ENCODE results near the gene RIC8B.

RIC8B gene

DNA sequence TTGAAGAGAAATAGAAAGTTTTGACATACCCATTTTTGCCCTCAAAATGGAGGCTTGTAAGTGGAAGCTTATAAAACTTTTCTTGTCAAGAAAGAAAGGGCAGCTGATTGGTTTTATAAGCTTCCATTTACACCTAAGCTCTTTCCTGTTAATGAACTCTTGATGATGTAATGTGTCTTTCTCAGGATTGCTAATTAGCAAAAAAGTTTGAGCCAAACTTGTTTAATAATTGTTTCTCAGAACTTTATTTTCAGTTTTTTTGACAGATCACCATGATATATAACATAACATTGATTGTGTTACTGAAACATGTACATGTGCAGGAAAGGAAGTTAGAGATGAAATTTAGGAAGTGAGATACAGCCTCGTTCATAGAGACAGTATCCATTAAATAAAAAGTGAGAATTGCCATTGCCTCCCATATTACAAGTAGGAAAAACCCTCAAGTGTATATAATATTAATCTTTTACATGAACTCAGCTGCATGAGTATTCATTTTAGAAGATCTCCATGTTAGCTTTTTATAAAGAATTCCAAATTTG is 26.8 kb downstream of the RIC8B start:
- DNase-seq (ENCODE audit: low read depth in 2 of 2), result no peak

DNA sequence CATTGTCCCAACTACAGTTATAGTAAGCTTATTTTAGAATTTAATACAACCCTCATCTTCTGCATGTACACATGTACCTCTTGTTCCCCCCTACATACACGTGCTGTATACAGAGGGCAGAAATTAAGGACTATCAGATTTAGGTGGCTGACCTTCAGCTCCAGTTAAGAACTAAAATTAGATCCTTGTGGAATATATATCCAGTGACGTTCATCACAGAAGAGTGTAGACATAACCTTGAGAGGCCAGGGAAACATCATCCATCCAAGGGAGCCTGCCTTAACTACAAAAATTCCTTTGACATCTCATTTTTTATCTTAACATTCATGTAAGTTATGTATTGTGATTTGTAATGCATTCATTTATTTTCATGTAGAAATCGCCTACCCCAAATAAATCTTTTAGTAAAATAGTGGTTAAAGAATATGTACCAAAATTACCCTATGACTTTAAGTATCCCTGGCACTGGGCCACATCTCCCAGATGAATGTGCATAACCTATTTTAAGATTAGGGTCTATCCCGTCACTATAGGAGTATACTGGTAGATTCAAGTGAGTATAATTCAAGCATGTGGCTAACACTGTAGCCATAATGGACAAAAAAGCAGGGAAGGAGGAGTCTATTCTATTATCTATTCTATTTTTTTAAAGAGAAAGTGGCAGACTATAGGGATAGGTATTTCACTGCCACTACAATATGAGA is 27.5 kb downstream of the RIC8B start:
- no peak for DNase-seq (ENCODE audit: low read depth in 2 of 2)

DNA sequence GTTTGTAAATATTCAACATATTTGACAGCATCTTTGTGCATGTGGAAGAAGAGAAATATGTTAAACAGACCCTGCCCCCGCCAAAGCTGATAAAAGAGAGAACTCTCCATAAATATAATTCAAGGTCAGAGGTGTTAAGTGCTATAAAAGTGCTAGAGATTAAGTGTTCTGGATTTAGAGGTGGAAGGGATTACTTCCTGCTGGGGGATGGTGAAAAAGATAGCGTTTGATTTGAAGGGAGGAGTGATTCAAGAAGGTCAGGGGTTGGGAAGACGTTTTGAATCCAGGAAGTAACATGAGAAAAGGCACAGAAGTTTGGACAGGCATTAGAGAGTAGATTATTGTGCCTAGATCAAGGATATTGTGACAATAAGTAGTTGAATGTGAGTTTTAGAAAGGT is 30.2 kb downstream of the RIC8B start:
- DNase-seq (ENCODE audit: low read depth in 2 of 2), result no peak

DNA sequence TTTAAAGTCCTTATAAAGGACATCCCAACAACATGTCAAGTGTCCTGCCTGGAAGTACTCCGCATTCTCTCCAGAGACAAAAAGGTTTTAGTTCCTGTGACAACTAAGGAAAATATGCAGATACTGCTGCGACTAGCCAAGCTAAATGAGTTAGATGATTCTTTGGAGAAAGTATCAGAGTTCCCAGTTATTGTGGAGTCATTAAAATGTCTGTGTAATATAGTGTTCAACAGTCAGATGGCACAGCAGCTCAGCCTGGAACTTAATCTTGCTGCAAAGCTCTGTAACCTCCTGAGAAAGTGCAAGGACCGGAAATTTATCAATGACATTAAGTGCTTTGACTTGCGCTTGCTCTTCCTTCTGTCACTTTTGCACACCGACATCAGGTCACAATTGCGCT is 40.2 kb downstream of the RIC8B start:
- DNase-seq (ENCODE audit: low read depth in 2 of 2), result no peak

DNA sequence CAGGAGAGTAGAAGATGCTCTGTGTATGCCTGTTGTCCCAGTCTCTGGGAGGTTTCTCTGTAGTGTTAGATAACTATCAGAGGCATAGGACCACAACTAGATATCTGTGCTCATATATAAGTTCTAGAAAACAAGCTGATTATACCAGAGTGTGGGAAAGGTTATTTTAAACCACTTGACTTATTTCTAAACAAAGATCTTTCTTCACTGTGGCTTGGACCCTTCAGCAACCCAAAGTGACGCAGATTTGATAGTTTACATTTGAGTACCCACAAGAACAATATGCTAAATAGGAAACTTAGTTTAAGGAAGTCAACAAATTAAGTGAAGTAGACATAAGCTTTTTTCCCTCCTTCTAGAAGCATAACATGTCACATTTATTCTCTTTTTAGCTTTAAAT is 41.3 kb downstream of the RIC8B start:
- DNase-seq (ENCODE audit: low read depth in 2 of 2), result no peak

DNA sequence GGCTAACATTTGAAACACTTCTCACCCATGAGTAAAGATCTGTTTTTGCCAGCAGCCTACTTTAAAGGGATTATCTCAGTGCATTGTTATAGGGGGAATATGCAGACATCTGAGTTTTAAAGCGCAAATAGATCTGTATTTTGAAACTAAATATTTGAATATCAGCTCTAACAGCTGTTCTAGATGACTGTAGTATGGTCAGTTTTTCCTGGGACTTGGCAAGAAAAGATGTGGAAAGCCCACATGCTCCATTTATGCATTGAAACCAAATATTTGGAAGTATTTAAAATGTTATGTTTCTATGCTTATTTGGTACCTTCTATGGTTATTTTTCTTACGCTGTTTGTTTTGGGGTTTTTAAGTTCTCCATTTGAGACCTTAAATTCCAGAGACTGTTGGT is 41.7 kb downstream of the RIC8B start:
- DNase-seq (ENCODE audit: low read depth in 2 of 2), result no peak

DNA sequence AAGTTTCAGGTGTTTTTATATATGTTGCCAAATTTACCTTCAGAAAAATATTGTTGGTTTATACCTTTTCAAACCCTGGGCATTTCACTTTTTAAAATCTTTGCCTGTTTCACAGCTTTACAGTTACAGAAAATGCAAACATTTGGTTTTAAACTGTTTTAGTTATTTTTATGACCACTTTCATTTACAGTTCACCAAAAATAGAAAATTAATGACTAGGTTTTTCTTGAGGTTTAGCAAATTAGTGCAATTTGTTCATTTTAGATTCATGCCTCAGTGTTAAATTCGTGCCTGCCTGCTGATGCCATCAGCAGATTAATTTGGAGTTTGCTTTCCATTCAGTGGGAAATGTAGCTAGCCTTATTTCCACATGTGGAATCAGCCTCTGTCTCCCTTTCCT is 45.5 kb downstream of the RIC8B start:
- no peak for DNase-seq (ENCODE audit: low read depth in 2 of 2)

DNA sequence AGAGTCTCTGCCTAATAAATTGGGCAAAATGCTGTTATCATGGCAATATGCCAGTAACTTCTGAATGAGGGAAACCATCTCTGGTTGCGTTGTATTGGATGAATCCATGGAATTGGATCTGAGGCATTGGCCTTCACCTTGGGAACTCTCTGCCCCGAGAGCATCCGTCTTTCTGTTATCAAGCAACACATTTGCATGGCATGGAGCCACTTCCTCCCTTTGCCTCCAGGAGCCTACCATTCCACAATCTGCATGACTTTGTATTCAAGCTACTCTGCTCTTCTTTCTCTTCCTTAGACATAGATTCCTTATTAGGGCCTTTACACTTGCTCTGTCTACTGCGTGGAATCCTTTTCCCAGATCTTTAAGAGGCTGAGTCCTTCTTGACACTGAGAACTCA is 57.2 kb downstream of the RIC8B start:
- no peak for DNase-seq (ENCODE audit: low read depth in 2 of 2)

DNA sequence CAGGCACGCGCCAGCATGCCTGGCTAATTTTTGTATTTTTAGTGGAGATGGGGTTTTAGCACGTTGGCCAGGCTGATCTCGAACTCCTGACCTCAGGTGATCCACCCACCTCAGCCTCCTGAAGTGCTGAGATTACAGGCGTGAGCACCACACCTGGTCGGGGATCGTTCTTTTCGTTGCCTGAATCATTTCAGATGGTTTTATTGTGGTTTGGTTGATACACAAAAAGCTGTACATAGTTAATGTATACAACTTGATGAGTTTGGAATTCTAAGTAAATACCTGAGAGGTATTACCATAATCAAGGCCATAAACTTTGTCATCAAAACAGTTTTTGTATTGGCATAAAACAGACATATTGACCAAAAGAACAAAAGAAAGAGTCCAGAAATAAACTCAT is 63.3 kb downstream of the RIC8B start:
- DNase-seq (ENCODE audit: low read depth in 2 of 2), result no peak

DNA sequence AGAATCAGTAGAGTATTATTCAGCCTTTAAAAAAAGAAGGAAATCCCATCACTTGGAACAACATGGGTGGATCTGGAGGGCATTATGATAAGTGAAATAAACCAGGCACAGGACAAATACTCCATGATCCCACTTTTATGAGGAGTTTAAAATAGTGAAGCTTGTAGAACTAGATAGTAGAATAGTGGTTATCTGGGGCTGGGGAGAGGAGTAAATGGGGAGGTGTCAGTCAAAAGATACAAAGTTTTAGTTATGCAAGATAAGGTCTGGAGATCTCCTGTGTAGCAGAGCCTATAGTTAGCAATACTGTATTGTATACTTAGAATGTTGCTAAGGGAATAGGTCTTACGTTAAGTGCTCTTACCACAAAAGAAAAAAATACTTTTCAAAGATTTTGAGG is 64.9 kb downstream of the RIC8B start:
- no peak for DNase-seq (ENCODE audit: low read depth in 2 of 2)

DNA sequence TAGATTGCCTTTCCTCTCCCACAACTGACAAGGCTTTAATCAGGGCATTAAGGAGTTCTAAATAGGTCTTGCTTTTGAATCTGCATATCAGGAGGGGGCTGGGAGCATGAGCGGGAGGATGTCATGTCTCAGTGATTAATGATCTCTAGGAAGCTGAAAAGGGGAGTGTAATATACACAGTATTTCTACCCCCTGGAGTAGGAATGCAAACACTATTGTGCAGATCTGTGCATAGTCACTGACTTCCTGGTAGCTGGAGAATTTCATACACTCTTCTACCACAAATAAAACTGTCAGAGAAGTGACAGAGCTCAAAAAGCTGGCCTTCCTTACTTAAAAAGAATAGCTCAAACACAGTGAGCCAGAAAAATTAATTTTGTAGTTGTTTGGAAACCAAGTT is 65.8 kb downstream of the RIC8B start:
- DNase-seq (ENCODE audit: low read depth in 2 of 2), result no peak

DNA sequence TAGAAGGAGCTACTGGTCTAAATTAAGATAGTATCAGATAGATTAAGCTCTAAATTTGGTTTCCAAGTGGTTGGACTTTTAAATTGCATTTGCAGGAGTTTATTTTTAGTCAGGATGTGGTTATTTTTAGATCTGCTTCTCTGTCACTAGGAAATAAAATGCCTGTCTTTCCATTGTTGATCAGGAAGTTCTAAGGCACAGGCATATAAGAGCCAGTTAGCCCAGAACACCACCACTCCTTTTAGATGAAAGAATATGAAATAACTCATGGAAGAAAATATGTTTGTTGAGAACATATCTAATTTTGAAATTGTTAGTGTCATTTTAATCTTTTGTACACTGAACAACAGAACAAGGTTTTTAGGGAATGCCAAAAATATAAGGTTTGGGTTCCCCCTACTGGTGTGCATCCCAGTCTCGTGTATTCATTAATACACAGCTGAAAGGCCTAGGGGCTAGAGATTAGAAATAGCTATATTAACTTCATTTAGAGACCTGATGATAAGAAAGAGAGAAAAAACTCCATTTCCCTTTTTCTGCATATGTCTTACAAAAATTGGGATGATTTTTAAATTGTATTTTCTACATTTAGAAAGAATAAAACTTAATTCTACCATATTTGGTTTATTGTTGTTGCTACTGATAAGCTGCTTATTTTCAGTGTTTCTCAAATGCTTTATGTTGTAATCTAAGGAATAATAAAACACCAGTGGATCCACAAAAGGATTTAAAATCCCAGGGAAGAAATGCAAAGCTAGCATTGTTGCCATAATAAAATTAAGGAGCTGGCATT is 67.2 kb downstream of the RIC8B start:
- DNase-seq (ENCODE audit: low read depth in 2 of 2), result peak in 1 of 2 donors; percentile 5

DNA sequence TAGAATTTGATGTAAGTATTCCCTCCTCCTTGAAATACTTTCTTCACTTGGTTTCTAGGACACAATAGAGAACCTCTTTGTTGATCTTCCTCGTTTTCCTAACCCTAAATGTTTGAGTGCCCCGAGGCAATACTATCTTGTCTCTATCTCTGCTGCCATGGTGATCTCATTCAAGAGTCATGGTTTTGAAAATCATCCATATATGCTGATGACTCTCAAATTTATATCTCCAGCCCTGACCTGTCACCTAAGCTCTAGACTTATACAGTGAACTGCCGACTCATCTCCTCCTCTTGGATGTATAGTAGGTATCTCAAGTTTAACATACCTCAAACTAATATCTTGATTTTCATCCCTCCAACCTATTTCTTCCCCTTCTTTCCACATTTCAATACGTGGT is 71.4 kb downstream of the RIC8B start:
- no peak for DNase-seq (ENCODE audit: low read depth in 2 of 2)

DNA sequence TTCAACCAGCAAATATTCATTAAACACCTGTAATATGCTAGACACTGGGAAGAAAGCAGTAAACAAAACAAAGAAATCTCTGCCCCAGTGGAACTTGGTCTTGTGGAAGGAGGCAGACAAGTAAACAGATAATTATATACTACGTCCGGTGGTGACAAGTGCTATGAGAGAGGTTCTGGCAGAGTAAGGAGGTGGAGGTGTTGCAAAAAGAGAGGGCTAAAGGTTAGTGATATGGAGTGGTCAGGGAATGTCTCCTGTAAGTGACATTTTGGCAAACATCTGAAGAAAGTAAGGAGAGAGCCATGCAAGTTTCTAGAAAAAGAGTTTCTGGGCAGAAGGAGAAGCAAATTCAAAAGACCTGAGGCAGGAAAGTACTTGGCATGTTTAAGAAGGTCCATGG is 73.4 kb downstream of the RIC8B start:
- no peak for DNase-seq (ENCODE audit: low read depth in 2 of 2)

DNA sequence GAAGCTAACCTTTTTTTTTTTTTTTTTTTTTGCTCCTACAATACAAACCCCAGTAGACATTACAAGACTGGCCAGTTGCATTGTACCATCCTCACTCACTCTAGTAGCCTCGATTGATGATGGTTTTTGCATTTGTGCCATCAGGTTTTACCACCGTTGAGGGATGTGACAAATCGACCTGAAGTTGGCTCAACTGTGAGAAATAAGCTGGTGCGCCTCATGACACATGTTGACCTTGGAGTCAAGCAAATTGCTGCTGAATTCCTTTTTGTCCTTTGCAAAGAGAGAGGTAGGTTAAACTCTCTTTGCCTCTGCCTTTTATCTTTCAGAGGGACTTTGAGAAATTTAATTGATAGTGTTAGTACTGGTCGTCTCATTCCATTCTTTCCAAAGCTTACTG is 76.8 kb downstream of the RIC8B start:
- DNase-seq (ENCODE audit: low read depth in 2 of 2), result no peak

DNA sequence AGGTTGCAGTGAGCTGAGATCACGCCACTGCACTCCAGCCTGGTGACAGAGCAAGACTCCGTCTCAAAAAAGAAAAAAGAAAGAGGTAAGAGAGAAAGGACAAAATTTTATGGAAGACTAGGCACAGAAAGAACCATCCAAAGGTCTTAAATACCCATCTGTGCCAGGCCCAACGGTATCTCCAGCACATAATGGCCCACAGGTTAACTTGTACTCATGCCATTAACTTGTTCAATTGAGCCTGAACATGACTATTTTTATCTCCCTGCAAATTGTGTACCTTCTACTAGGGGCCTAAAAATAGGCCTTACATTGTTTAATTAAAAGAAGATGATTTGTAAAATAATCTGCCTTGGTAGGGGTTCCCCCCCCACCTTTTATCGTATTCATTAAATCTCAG is 80.2 kb downstream of the RIC8B start:
- no peak for DNase-seq (ENCODE audit: low read depth in 2 of 2)

DNA sequence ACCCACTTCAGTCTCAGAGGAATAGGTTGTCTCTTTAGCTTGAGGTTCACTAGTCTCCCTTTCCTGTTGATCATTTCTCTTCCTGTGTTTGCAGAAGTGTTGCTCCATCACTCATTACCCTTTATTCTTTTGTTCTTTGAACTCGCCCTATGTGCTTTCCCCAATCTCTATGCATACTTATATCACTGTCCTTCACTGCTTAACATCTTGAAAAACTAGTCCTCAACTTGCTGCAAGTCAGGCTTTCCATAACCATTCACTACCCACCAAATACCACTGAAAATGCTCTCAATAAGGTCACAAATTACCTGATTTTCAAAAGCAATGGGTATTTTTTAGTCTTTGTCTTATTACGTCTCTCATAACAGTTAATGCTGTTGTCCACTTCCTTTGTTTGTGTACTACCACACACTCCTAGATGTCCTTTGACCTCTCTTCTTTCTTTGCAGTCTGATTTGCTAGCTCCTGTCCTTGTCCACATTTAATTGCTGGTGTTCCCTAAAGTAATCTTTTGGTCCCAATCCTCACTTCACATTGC is 80.8 kb downstream of the RIC8B start:
- DNase-seq (ENCODE audit: low read depth in 2 of 2), result no peak

DNA sequence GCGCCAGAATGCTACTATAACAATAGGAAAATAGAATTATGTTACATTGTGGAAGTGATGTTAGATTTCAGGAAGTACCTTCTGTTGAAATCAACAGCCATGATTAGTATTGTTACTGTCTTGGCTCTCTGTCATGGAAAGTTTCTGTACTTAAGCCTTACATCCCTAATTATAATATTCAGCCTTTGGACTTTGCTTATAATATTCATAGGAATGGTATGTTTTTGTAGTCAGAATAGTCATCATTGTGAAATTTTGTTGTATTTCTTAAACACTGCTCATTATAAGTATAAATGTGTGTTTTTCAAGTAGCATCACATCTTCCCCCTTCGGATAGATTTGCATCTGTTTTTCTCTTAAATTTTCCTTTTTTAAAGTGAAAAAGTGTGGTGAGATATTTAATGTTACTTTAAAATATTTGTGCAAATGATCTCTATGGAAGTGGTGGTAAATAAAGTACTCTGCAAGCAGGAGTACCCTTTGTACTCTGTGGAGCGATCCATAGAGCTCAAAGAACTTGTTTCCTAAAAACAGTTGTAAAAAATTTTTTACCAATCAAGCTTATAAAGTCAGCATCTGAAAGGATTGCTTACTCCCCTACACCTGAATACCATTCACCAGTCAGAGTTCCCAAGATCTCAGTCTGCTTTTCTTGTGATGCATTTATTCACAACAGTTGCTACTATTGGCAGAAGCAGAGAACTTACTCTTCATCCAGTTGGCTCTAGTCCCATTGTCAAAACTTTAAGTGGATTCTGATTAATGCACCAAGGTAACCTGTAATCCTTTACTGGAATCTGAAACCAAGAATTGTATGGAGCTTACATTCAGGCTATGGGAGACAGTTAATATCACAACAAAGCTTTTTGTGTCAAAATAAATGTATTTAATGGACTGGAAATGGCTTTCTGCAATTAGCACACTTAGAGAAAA is 87.8 kb downstream of the RIC8B start:
- DNase-seq (ENCODE audit: low read depth in 2 of 2), result no peak

DNA sequence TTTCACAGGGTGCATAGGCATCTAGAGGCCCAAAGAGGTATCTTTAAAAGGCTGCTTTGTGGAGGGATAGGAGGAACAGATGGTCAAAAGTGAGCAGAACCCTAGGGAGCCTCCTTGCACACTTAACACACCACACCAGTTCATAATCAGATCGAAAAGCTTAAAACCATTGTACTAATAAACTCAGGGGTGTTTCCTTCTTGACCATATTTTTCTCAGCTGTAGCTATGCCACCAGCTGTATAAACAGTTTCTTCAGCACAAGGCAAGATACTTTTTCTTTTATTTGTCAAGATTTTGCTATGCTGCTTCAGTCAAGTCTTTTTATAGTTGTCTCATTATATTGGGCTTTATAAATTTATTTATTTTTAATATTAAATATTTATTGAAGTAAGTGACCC is 88.7 kb downstream of the RIC8B start:
- no peak for DNase-seq (ENCODE audit: low read depth in 2 of 2)

DNA sequence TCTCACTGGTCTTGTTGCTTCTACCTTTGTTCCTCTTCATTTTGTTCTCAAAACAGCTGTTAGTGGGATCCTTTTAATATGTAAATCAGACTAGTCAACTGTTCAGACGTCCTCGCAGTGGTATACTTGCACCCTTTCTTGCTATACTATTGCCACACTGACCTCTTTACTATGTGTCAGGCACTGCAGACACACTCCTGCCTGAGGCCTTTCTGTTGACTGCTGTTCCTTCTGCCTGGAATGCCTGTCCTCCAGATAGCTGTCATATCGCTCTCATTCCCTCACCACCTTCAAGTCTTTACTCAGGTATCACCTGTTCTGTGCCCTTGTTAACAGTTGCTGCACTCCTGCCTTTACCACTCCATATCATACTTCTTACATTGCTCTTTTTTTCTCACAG is 91.2 kb downstream of the RIC8B start:
- no peak for DNase-seq (ENCODE audit: low read depth in 2 of 2)

DNA sequence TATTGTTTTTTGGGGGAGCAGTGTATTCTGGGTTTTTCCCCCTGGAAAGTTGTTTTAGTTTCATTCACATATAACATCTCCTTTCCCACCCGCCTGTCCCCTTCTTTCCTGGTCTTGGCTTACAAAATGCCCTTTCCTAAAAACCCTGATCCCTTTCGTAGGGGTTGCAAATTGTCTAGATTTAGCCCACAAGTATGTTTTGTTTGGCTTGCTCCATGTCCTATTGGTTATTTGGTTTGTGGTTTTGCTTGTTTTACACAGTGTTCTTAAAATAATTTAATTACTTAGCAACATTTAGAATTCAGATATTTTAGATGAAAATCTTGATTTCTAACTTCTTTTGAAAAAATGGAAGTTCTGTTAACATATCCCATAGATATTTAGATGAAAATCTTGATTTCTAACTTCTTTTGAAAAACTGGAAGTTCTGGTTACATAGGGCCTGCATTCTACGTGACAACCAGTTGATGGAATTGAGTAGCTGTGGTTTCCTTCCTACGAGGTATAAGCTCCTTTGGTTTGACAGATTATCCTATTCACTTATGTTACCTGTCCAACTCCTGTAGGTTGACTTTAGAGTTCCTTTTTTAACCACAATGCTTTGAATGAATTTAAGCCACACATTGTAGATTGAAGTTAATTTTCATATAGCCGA is 92.1 kb downstream of the RIC8B start:
- no peak for DNase-seq (ENCODE audit: low read depth in 2 of 2)

Data from stimulated activated CD8-positive, alpha-beta memory T cell treated with anti-CD3 and anti-CD28 coated beads, Interleukin-15, amount 100 ng/mL, for 4 hours (primary cell).